Loucy (cell line): ENCODE data around the gene SLFN11.

ENCODE experiments used
- H2AFZ ChIP-seq: fragments of 200-600 bp; sonication (generic); 2 replicates; pipeline ENCODE4 v1.6.0; 2016; ENCODE audit warnings: antibody characterized with exemption, mild to moderate bottlenecking, low read length, moderate library complexity
- H3F3A ChIP-seq: fragments of 200-600 bp; 2 replicates; pipeline ENCODE4 v1.6.0; 2016; ENCODE audit warnings: antibody characterized with exemption, low read depth, mild to moderate bottlenecking
- H3K27me3 ChIP-seq: fragments of 200-600 bp; sonication (generic); 2 replicates; pipeline ENCODE4 v1.6.1; 2014; ENCODE audit warnings: low read length, mild to moderate bottlenecking; ENCODE audit not compliant: insufficient read depth, poor library complexity, severe bottlenecking
- H3K36me3 ChIP-seq: fragments of 200-600 bp; sonication (generic); 2 replicates; pipeline ENCODE4 v1.6.1; 2016; ENCODE audit warnings: low read length; ENCODE audit not compliant: insufficient read depth
- H3K4me1 ChIP-seq: fragments of 200-600 bp; sonication (generic); 2 replicates; pipeline ENCODE4 v1.5.1; 2014; ENCODE audit warnings: low read length, mild to moderate bottlenecking; ENCODE audit not compliant: insufficient read depth, poor library complexity, severe bottlenecking
- H3K4me2 ChIP-seq: fragments of 200-600 bp; sonication (generic); 2 replicates; pipeline ENCODE4 v1.6.0; 2014; ENCODE audit warnings: antibody characterized with exemption, low read length, low read depth, mild to moderate bottlenecking; ENCODE audit not compliant: poor library complexity, severe bottlenecking
- H3K4me3 ChIP-seq: fragments of 200-600 bp; sonication (generic); 2 replicates; pipeline ENCODE4 v1.5.1; 2014; ENCODE audit warnings: low read length, mild to moderate bottlenecking, mixed read lengths; ENCODE audit not compliant: poor library complexity, severe bottlenecking
- H3K79me2 ChIP-seq: fragments of 200-600 bp; sonication (generic); 2 replicates; pipeline ENCODE4 v1.6.1; 2014; ENCODE audit warnings: low read length; ENCODE audit not compliant: insufficient read depth
- H3K9ac ChIP-seq: fragments of 200-600 bp; sonication (generic); 2 replicates; pipeline ENCODE4 v1.6.0; 2014; ENCODE audit warnings: mild to moderate bottlenecking, low read depth, low read length, moderate library complexity; ENCODE audit not compliant: poor library complexity, severe bottlenecking
- H3K9me2 ChIP-seq: fragments of 200-600 bp; sonication (generic); replicated peaks from 2 replicates; pipeline ENCODE4 v1.6.1; 2016; ENCODE audit warnings: low read depth, low read length, mixed read lengths
- H3K9me3 ChIP-seq: fragments of 200-600 bp; sonication (generic); 2 replicates; pipeline ENCODE4 v1.6.1; 2014; ENCODE audit warnings: mild to moderate bottlenecking, antibody characterized with exemption, low read length, low read depth; ENCODE audit not compliant: insufficient read depth
- H4K20me1 ChIP-seq: fragments of 200-600 bp; sonication (generic); 2 replicates; pipeline ENCODE4 v1.6.0; 2014; ENCODE audit warnings: antibody characterized with exemption, low read length, mild to moderate bottlenecking; ENCODE audit not compliant: insufficient read depth, poor library complexity, severe bottlenecking
- CTCF ChIP-seq: fragments of 200-600 bp; sonication (generic); conservative IDR thresholded peaks from 2 replicates; pipeline ENCODE4 v1.5.1; 2014; ENCODE audit warnings: mild to moderate bottlenecking, antibody characterized with exemption, low read length
- EZH2phosphoT487 ChIP-seq: fragments of 200-600 bp; IDR thresholded peaks from 2 replicates; pipeline ENCODE4 v1.6.1; 2018; ENCODE audit warnings: antibody characterized with exemption, mild to moderate bottlenecking, moderate library complexity, borderline replicate concordance

The SLFN11 gene

GRCh38 chr17:35344262-35344661 lies 29.2 kb downstream of the SLFN11 start:
- TF ChIP-seq CTCF (no peak), EZH2phosphoT487 (no peak)
- no peaks in the 10 kb centered on the region for H3K9me2 ChIP-seq
- H2AFZ ChIP-seq, result no peak overlapping the region
- peaks cover 5% of the 10 kb centered on the region; the same call in 1 of the 2 replicates for H3K36me3 ChIP-seq
- H3K79me2 ChIP-seq, result no peaks in the 10 kb centered on the region
- H3K4me2 ChIP-seq, result no peak overlapping the region
- H3K4me3 ChIP-seq, result no peak overlapping the region
- H3F3A ChIP-seq, result no peaks in the 10 kb centered on the region
- H3K27me3 ChIP-seq, result no peaks in the 10 kb centered on the region
- H3K4me1 ChIP-seq, result peaks cover 7% of the 10 kb centered on the region
- peaks cover 5% of the 10 kb centered on the region; the same call in 1 of the 2 replicates for H3K9me3 ChIP-seq
- no peak overlapping the region for H3K9ac ChIP-seq
- no peaks in the 10 kb centered on the region for H4K20me1 ChIP-seq

GRCh38 chr17:35342276-35342675 lies 31.1 kb downstream of the SLFN11 start:
- no peaks in the 10 kb centered on the region for H3K79me2 ChIP-seq
- H3K9ac ChIP-seq, result no peak overlapping the region
- H3K36me3 ChIP-seq, result no peaks in the 10 kb centered on the region
- H3F3A ChIP-seq, result no peaks in the 10 kb centered on the region
- TF ChIP-seq CTCF (no peak), EZH2phosphoT487 (no peak)
- H4K20me1 ChIP-seq, result no peaks in the 10 kb centered on the region
- peaks cover 5% of the 10 kb centered on the region; the same call in 1 of the 2 replicates for H3K9me3 ChIP-seq
- no peak overlapping the region for H2AFZ ChIP-seq
- H3K27me3 ChIP-seq, result no peaks in the 10 kb centered on the region
- H3K4me3 ChIP-seq, result no peak overlapping the region
- no peak overlapping the region for H3K4me2 ChIP-seq
- no peaks in the 10 kb centered on the region for H3K9me2 ChIP-seq
- peaks cover 7% of the 10 kb centered on the region for H3K4me1 ChIP-seq

GRCh38 chr17:35341411-35341992 lies 31.9 kb downstream of the SLFN11 start:
- H3K9me2 ChIP-seq, result no peaks in the 10 kb centered on the region
- no peaks in the 10 kb centered on the region for H3F3A ChIP-seq
- peaks cover 7% of the 10 kb centered on the region for H3K4me1 ChIP-seq
- no peaks in the 10 kb centered on the region for H4K20me1 ChIP-seq
- H3K79me2 ChIP-seq, result no peaks in the 10 kb centered on the region
- TF ChIP-seq CTCF (no peak), EZH2phosphoT487 (no peak)
- H3K9ac ChIP-seq, result no peak overlapping the region
- H3K4me2 ChIP-seq, result no peak overlapping the region
- H2AFZ ChIP-seq, result no peak overlapping the region
- H3K27me3 ChIP-seq, result no peaks in the 10 kb centered on the region
- no peaks in the 10 kb centered on the region for H3K36me3 ChIP-seq
- H3K9me3 ChIP-seq, result peaks cover 5% of the 10 kb centered on the region; the same call in 1 of the 2 replicates
- no peak overlapping the region for H3K4me3 ChIP-seq
